WERI-Rb-1 (cell line): Measurements from ENCODE around the gene ACVR1B.

ENCODE experiments used
- DNase-seq: peaks from one replicate; pipeline ENCODE4 v3.0.0-alpha.2; 2020
- H3K27ac ChIP-seq: fragments of 250-450 bp; sonication (Bioruptor Pico); 2 replicates; pipeline ENCODE4 v1.5.1; 2020; ENCODE audit warnings: mild to moderate bottlenecking, moderate library complexity
- H3K27me3 ChIP-seq: fragments of 250-450 bp; sonication (Bioruptor Pico); 2 replicates; pipeline ENCODE4 v1.5.1; 2021; ENCODE audit warnings: mild to moderate bottlenecking, low read depth, moderate library complexity; ENCODE audit not compliant: insufficient read depth, severe bottlenecking
- H3K36me3 ChIP-seq: fragments of 250-450 bp; sonication (Bioruptor Pico); 2 replicates; pipeline ENCODE4 v1.5.1; 2020; ENCODE audit warnings: mild to moderate bottlenecking, moderate library complexity
- H3K4me3 ChIP-seq: 2 replicates; pipeline ENCODE4 v1.5.1; 2011; ENCODE audit warnings: low read depth, mild to moderate bottlenecking, control low read depth, low read length
- H3K9me3 ChIP-seq: fragments of 250-450 bp; sonication (Bioruptor Pico); 2 replicates; pipeline ENCODE4 v1.5.1; 2021; ENCODE audit warnings: mild to moderate bottlenecking, moderate library complexity; ENCODE audit not compliant: severe bottlenecking
- CTCF ChIP-seq: IDR thresholded peaks from 2 replicates; pipeline ENCODE4 v1.5.1; 2011; ENCODE audit warnings: low read depth, mild to moderate bottlenecking, control low read depth, inconsistent platforms, low read length

ACVR1B gene

GRCh38 chr12:51915951-51916350 is 35.5 kb upstream of the ACVR1B start:
- DNase-seq, result no peak
- Histone ChIP-seq H3K36me3 (no peaks in the 10 kb centered on the region), H3K9me3 (no peaks in the 10 kb centered on the region), H3K4me3 (no peak overlapping the region), H3K27me3 (no peaks in the 10 kb centered on the region), H3K27ac (no peak overlapping the region)
- TF ChIP-seq CTCF, result no peak

- peak overlapping the region; percentile 45 for H3K27ac ChIP-seq
- no peaks in the 10 kb centered on the region for H3K27me3 ChIP-seq
- no peak for DNase-seq
- no peak for TF ChIP-seq CTCF
- no peak overlapping the region for H3K4me3 ChIP-seq
- no peaks in the 10 kb centered on the region for H3K36me3 ChIP-seq
- H3K9me3 ChIP-seq, result no peaks in the 10 kb centered on the region
Observed at GRCh38 chr12:51917041-51917590, 34.4 kb upstream of the ACVR1B start.

- peak; percentile 72 for DNase-seq
- no peak overlapping the region for H3K4me3 ChIP-seq
- H3K27me3 ChIP-seq, result no peaks in the 10 kb centered on the region
- TF ChIP-seq CTCF, result no peak
- no peaks in the 10 kb centered on the region for H3K36me3 ChIP-seq
- no peaks in the 10 kb centered on the region for H3K9me3 ChIP-seq
- H3K27ac ChIP-seq, result peak overlapping the region; percentile 45
Observed at GRCh38 chr12:51917746-51918453, 33.6 kb upstream of the ACVR1B start.

GRCh38 chr12:51920046-51920445 is 31.5 kb upstream of the ACVR1B start:
- Histone ChIP-seq H3K36me3 (no peaks in the 10 kb centered on the region), H3K27me3 (no peaks in the 10 kb centered on the region), H3K4me3 (no peak overlapping the region), H3K9me3 (no peaks in the 10 kb centered on the region), H3K27ac (no peak overlapping the region)
- no peak for TF ChIP-seq CTCF
- DNase-seq, result no peak

GRCh38 chr12:51921017-51921725 is 30.3 kb upstream of the ACVR1B start:
- H3K27me3 ChIP-seq, result no peaks in the 10 kb centered on the region
- no peaks in the 10 kb centered on the region for H3K36me3 ChIP-seq
- no peak for DNase-seq
- no peak overlapping the region for H3K4me3 ChIP-seq
- no peak for TF ChIP-seq CTCF
- peak overlapping the region; percentile 35 for H3K27ac ChIP-seq
- H3K9me3 ChIP-seq, result no peaks in the 10 kb centered on the region
